PFSK-1 (cell line): ENCODE results near the gene CAMK1D.

Experiments used
- FOXP2 ChIP-seq: optimal IDR thresholded peaks from 2 replicates; pipeline ENCODE3; 2011; ENCODE audit warnings: borderline replicate concordance, control low read depth, inconsistent platforms; ENCODE audit not compliant: insufficient read depth; ENCODE audit errors: extremely low read length, extremely low read depth
- POLR2AphosphoS5 ChIP-seq: IDR thresholded peaks from 2 replicates; pipeline ENCODE4 v1.6.1; 2012; ENCODE audit warnings: low read depth, mild to moderate bottlenecking, control low read depth, low read length, moderate library complexity
- REST ChIP-seq, 2 experiments: IDR thresholded peaks; 2 replicates each; pipeline versions ENCODE4 v1.6.1 to v1.8.0; 2011 to 2012; ENCODE audit warnings: low read depth in 2 of 2, low read length in 2 of 2, control low read depth in 1 of 2, inconsistent platforms in 1 of 2, mild to moderate bottlenecking in 1 of 2, moderate library complexity in 1 of 2; ENCODE audit not compliant: insufficient read depth in 1 of 2
- SIN3A ChIP-seq: IDR thresholded peaks from 2 replicates; pipeline ENCODE4 v1.6.1; 2012; ENCODE audit warnings: mild to moderate bottlenecking, low read length, moderate library complexity, borderline replicate concordance; ENCODE audit not compliant: insufficient read depth
- TAF1 ChIP-seq: IDR thresholded peaks from 2 replicates; pipeline ENCODE4 v1.6.1; 2012; ENCODE audit warnings: low read length, control low read depth, borderline replicate concordance; ENCODE audit not compliant: insufficient read depth

- TF ChIP-seq POLR2AphosphoS5: no peak
- no peak for TF ChIP-seq TAF1
- no peak for TF ChIP-seq REST (IDR thresholded peaks at IDR 0.05; ENCODE audit: insufficient read depth in 1 of 2, low read depth in 2 of 2, low read length in 2 of 2)
- no peak for TF ChIP-seq SIN3A
- TF ChIP-seq FOXP2: no peak
Measured at GRCh38 chr10:12381536-12382156, 32.3 kb downstream of the CAMK1D start.
